ENCODE data around the gene ARSI.
A peak's percentile ranks its signal among the peaks of the same experiment; 100 is the strongest.
"Not testable (repeated sequence)": the region's sequence is repeated elsewhere in the genome, so short reads cannot be mapped to it uniquely, and the experiment has no call there.

The ARSI gene

GRCh38 chr5:150265870-150266383 is 36.8 kb downstream of the ARSI start:
- DNase-seq (ENCODE audit: low read depth) = no peak

DNA sequence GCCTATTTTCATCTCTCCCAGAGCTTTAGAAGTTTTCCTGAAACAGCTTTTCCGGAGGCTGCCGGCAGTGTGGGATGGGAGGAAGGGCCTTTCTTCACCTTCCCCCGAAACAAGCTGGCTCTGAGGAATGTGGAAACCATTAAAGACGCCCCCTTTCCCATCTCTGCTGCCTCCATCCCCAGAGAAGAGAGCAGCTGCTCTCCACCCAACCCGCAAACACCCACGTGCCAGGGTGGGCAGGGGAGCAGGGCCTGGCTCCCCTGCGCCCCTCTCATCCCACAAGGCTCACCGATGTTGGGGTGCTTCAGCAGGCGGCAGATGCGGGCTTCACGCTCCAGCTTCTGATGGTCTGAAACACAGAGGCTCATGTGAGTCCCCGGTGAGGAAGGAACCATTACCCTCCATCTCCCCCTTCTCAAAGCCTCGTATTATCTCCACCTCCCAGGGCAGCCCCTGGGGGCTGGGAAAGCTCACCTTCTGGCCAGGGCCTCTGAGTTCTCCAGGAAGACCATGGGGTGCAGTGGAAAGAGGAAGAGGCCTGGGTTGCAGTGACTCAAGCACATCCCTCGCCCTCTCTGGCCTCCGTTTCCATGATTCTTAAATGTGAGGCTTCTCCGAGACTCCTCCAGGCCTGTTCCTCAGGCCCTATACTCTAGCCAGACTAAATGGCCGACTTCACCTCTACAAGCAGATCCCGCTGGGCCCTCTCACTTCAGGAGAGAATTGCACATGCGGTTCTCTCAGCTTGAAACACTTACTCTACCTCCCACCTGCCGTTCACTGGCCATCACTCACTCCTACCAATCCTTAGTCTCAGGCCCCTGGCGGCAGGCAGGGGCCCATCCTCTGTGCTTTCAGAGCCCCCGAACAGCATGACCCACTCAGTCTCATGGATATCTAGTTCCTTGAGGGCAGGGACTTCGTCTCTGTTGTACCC is 37.8 kb downstream of the ARSI start:
- no peak for DNase-seq (ENCODE audit: low read depth)

- peak; percentile 74 for DNase-seq (ENCODE audit: low read depth)
Observed at GRCh38 chr5:150263801-150264621, 38.7 kb downstream of the ARSI start.

GRCh38 chr5:150263375-150263775 is 39.3 kb downstream of the ARSI start:
- no peak for DNase-seq (ENCODE audit: low read depth)

GRCh38 chr5:150262502-150262901 is 40.2 kb downstream of the ARSI start:
- DNase-seq (ENCODE audit: low read depth) = no peak

DNA sequence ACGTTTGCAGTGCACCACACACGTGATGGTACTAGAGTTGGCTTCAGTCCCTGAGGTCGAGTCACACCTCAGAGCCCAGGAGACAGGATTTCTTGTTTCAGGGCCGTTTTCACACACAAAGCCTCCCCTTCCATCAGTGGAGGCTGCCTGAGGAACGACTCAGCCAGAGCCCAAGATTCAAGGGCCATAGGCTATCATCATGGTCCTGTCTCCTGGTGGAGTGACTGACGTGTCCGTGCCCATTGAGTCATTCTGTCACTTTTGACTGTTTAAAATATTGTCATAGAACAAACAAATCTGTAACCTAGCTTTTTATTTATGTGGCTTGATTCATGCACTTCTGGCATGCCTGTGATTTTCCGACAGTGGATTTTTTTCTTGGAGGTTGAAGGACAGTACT is 41.5 kb downstream of the ARSI start:
- no peak for DNase-seq (ENCODE audit: low read depth)

DNA sequence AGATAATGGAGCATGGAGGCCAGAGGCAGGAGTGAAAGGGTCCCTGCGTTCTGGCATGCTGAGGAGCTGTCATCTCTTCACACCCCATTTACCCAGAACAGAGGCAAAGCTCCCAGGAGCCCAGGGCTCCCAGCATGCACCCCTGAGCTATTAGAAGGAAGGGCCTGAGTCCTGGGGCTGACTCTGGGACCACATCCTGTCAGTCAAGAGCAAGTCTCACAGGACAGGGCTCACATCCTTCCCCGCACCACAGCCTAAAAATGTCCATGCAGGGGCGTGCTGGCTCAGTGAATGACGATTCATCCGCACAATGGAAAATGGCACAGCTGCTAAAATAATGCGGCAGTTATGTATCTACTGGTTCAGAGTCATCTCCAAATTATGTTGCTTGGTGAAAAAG is 44.6 kb downstream of the ARSI start:
- DNase-seq (ENCODE audit: low read depth) = no peak

DNA sequence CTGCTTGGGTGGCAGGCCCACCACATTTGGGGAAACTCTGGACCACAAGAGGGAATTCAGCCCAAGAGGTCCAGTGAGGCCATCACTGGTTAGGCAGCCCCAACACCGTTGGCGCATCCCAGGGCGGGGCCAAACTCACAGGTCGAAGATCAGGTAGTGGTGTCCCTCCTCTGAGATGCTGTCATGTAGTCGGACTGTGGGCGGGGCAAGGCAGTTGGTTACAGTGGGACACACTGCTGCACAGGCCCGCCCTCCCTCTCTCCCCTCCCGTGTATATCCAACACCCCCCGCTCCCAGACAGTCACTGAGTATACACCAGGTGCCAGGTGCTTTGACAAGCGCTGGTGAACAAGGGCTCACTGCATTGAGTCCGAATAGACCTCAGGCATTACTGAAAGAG is 45.3 kb downstream of the ARSI start:
- no peak for DNase-seq (ENCODE audit: low read depth)

- no peak for DNase-seq (ENCODE audit: low read depth)
Observed at GRCh38 chr5:150256410-150257064, 46.2 kb downstream of the ARSI start.

- no peak for DNase-seq (ENCODE audit: low read depth)
Observed at GRCh38 chr5:150255659-150256409, 46.9 kb downstream of the ARSI start.

GRCh38 chr5:150254774-150255173 is 47.9 kb downstream of the ARSI start:
- DNase-seq (ENCODE audit: low read depth) = no peak

DNA sequence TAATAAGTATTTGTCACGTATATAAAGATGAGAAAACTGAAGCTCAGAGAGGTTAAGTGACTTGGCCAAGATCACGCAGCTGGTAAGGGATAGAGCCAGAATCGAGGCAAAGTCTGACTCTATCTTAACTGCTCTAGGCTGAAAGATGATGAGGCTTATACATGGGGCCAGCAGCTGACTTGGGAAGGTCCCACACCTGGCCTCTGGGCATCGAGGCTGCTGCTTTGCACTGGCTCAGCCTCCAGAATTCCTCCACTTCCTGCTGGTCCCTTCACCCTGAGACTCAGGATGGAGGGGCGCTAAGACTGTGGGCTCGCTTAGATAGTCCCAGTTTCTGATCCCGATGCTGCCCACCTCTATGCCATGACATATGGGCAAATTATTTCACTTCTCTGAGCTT is 48.3 kb downstream of the ARSI start:
- no peak for DNase-seq (ENCODE audit: low read depth)

- no peak for DNase-seq (ENCODE audit: low read depth)
Observed at GRCh38 chr5:150253416-150254208, 49.1 kb downstream of the ARSI start.

DNA sequence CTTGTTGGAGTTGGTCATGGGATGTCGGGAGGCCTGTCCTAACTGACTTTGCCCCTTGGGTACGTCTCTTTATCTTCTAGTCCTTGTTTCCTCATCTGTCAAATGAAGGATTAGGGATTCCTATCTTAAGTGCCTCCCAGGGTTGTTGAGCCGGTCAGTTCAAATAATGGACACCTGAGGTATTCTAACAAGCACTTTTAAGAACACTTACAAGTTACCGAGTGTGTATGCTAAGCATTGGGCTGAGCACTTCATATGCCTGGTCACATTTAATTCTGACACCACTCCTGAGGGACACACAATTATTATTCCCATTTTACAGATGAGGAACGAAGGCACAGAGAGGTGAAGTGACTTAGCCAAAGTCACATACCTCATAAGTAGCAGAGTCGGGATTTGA is 50.2 kb downstream of the ARSI start:
- DNase-seq (ENCODE audit: low read depth) = no peak

DNA sequence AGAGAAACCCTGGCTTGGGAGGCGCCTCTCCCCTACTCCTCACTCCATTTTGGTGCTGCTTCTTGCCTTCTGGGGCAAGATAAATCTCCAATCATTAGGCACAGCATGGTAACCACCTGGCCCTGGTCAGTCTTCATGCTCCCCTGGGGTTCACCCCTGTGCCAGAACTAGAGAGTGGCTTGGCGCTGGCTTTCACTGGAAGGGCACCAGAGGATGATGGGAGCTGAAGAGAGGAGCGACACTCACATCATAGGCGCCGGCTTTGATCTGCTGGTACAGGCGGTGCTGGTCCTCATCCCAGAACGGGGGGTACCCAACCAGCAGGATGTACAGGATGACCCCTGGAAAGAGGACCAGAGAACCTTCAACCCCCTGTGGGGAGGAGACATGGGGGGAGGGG is 51.2 kb downstream of the ARSI start:
- DNase-seq (ENCODE audit: low read depth) = no peak

DNA sequence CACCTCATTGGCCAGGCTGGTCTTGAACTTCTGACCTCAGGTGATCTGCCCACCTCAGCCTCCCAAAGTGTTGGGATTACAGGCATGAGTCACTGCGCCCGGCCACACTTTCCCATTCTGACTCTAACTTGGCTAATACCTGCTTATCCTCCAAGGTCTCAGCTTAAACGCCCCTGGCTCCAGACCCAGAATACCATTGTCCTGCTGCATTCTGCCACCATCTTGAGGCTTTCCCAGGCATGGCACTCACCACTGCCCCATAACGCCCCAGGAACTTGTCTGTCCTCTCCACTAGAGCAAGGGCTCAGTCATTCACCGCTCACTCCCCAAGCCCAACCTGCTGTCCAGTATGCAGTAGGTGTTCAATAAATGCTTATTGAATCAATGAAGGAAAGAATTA is 53.0 kb downstream of the ARSI start:
- no peak for DNase-seq (ENCODE audit: low read depth)

GRCh38 chr5:150248946-150249345 is 53.8 kb downstream of the ARSI start:
- DNase-seq (ENCODE audit: low read depth) = no peak

- DNase-seq (ENCODE audit: low read depth) = not testable (repeated sequence)
Observed at GRCh38 chr5:150248493-150248892, 54.2 kb downstream of the ARSI start.

- no peak for DNase-seq (ENCODE audit: low read depth)
Observed at GRCh38 chr5:150247726-150248125, 55.0 kb downstream of the ARSI start.

GRCh38 chr5:150246835-150247234 is 55.9 kb downstream of the ARSI start:
- no peak for DNase-seq (ENCODE audit: low read depth)

GRCh38 chr5:150246429-150246828 is 56.3 kb downstream of the ARSI start:
- no peak for DNase-seq (ENCODE audit: low read depth)
